NCI-H1436 treated with DMSO at 0.1 percent for 48 hours (cell line): ENCODE data around the gene RAD51D.
"Not testable (repeated sequence)": the region's sequence is repeated elsewhere in the genome, so short reads cannot be mapped to it uniquely, and the experiment has no call there.

Source experiments
- DNase-seq: peaks from one replicate; lab custom pipeline; 2025; lab: John Stamatoyannopoulos, UW

Gene RAD51D

DNA sequence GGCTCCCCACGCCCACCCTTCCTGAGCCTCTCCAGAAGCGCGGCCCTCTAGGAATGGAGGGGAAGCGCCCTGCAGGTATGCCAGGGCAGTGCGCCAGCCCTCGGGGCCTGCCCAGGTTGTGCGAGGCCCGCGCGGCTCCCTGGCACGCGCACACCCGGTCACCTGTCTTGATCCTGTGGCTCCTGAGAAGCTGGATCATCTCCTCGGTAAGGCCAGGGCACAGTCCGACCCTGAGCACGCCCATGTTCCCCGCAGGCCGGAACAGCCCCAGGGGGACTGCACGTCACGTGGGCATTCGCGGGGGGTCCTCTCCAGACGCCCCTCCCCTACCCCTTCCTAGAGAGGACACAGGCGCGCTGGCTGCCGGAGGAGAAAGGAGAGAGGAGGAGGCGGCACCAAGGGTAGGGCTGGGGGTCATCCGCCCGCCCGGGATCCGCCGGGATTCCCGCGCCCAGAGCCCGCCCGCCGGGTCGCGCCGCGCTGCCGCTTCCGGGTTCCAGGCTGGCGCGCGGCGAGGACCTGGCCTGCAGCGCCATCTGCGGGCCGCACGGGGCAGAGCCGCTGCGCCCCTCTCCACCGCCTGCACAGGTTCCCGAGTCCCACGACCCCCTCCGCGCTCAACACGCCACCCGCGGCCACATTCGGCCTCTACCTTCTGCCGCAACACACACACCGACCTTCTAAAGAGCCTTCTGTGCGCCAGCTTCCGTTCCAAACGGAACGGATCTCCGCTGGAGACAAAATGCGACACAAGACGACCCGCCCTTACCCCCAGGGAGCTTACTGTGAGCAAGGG, at the start of gene RAD51D:
TSS of gene RAD51D (minus strand) at position 491 of the 796 bp plus-strand sequence. CDS start at position 244, 247 bp downstream.
- DNase-seq: peak; percentile 49

DNA sequence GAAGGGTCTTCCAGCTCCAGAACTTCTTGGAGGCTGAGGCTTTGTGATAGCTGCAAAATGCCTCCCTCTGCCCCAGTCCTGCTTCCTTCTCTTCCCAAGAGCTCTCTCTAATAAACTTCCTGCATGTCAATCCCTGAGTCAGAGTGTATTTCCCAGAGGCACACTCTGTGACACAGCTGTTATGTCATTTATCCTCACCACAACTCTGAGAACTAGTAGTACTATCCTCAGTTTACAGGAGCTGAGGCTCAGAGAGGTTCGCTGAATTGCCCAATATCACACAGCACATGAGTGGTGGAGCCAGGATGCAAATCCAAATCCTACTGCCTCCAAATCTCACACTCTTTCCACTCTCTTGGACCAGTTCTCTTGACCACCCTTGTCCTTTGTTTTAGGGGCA, 48.0 kb upstream of the RAD51D start:
- DNase-seq: no peak

DNA sequence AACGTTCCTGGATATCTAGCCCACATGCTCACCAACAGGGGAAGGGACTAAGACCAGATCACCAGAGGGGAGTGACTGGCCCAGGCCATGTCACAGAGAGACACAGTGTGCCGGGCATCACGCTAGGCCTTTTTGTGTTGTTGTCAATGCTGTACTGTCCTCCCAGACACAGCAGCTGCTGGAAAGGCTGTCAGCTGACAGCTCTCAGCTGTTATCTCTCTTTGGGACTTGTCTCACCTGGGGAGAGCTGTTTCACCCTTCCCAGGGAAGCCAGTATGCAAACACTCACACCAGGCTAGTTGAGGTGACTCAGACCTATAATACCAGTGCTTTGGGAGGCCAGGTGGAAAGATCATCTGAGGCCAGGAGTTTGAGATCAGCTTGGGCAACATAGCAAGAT, 47.4 kb upstream of the RAD51D start:
- DNase-seq: no peak

DNA sequence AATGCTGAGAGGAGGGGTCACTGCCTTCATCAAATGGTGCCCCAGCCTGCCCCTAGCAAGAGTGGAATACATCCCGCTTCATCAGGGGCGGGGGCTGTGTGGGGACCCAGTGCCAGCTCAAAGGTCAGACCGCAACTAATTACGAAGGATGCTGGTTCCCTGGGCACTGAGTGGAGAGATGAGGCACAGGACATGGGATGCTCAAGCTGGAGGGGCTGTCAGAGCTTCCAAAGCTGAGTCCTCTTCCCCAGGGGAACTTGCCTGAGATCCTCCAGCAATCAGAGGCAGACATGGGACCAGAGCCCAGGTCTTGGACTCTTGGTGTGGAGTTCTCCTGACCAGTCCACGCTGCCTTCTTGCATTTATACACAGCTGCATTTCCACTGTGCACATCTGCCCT, 46.9 kb upstream of the RAD51D start:
- DNase-seq: no peak

DNA sequence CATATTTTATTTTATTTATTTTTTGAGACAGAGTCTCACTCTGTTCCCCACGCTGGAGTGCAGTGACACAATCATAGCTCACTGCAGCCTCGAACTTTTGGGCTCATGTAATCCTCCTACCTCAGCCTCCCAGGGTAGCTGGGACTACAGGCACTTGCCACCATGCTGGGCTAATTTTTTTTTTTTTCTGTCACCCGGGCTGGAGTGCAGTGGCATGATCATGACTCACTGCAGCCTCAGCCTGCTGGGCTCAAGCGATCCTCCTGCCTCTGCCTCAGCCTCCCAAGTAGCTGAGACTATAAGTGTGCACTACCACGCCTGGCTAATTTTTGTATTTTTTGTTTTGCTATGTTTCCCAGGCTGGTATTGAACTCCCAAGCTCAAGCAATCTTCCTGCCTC, 45.1 kb upstream of the RAD51D start:
- no peak for DNase-seq

DNA sequence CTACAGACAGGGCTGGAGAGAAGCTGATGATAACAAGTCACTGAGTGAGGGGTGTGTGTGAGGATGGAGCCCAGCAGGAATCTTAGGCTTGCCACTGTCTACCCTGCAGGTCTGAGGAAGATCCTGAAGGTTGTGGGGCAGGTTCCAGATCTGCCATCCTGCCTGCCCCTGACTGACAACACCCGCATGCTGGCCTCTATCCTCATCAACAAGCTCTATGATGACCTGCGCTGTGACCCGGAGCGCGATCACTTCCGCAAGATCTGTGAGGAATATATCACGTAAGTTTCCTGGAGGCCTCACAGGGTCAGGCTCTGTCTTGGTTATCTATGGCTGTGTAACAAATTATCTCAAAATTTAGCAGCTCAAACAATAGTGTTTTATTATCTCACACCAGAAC, 44.2 kb upstream of the RAD51D start:
- no peak for DNase-seq

DNA sequence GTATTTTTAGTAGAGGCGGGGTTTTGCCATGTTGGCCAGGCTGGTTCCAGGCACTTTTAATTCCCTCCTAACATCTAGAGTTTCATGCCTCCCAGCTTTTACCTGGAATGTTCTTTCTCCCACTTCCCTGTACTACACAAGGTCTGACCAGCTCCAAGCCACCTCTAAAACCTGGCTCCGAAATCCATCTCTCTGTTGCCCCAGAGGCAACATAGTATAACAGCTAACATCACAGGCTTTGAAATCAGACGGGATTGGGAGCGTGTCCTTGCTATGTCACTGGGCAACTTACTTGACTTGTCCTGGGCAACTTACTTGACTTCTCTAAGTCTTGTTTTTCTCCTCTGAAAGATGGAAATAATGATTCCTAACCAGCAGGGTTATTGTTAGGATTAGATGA, 43.1 kb upstream of the RAD51D start:
- no peak for DNase-seq

DNA sequence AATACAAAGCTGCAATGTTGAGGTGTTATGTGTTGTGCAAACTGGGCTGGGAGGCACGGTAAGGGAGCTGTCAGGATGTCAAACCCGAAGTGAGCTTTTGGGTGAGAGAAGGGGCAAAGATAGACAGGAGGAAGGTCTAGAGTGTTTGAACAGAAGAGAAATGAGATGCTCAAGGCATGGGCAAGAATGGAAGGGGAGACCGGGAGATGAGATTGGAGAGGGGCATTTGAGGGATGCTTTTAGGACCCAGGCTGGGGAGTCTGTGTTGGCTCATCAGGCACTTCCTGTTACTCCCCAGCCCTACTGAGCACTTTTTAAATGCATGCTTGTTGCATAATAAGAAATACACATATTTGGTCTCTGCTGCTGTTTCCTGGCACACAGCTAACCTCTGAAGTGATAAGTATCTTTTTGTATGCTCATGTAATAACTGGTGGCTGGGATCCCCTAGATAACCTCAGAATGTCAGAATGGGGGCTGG, 41.7 kb upstream of the RAD51D start:
- no peak for DNase-seq

DNA sequence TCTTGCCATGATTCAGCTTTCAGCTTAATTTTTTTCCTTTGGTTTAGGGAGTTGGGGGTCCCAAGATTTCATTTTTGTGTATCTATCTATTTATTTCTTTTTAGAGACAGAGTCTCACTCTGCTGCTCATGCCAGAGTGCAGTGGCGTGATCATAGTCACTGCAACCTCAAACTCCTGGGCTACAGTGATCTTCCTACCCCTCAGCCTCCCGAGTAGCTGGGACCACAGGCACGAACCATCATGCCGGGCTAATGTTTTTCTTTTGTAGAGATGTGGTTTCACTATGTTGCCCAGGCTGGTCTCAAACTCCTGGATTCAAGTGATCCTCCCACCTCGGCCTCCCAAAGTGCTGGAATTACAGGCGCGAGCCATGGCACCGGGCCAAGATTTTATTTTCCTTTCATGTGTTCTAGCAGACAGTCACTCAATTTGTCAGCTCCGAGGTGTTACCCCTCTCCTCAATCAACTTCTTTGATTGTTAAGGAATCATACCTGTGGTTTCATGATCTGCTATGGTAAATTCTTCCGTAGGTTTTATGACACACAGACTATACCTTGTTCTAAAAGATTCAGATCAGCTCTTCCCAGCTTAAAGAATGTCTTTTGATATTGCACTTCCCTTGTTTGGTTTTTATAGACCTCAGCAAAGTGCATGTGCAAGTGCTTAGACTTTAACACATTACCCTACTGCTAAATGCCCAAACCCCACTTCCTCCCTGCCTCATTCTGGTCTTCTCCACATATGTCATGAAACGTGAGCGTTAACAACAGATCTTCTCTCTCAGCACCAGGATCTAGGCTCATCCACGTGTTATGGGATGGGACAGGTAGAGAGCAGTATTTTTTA, 40.9 kb upstream of the RAD51D start:
- no peak for DNase-seq

DNA sequence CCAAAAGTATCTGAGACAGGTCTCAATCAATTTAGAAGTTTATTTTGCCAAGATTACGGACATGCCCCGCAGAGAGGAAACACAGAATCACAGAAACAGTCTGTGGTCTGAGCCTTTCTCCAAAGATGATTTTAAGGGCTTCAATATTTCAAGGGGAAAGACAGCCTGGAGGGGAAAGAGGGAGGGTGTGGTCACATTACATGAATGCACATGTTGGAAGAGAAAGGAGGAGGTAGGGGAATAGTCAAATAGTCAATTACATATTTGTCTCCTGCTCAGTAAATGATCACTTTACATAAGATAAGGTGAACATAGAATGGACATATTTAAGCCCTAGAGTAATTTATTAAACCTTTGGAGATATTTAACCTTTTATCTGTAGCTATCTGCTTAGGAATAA, 40.3 kb upstream of the RAD51D start:
- DNase-seq: no peak

DNA sequence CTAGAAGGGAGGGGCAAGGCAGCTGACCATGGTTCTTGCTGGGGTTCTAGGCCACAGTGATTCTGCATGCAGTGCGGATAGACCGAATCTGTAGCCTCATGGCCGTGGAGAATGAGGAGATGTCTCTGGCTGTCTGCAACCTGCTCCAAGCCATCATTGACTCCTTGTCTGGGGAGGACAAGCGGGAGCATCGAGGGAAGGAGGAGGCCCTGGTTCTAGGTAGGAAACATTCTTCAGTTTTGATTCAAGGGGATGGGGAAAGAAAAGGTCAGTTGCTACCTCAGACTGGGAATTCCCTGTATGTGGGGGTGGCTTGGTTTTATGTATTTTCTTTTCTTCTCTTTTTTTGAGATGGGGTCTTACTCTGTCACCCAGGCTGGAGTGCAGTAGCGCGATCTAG, 35.6 kb upstream of the RAD51D start:
- no peak for DNase-seq

DNA sequence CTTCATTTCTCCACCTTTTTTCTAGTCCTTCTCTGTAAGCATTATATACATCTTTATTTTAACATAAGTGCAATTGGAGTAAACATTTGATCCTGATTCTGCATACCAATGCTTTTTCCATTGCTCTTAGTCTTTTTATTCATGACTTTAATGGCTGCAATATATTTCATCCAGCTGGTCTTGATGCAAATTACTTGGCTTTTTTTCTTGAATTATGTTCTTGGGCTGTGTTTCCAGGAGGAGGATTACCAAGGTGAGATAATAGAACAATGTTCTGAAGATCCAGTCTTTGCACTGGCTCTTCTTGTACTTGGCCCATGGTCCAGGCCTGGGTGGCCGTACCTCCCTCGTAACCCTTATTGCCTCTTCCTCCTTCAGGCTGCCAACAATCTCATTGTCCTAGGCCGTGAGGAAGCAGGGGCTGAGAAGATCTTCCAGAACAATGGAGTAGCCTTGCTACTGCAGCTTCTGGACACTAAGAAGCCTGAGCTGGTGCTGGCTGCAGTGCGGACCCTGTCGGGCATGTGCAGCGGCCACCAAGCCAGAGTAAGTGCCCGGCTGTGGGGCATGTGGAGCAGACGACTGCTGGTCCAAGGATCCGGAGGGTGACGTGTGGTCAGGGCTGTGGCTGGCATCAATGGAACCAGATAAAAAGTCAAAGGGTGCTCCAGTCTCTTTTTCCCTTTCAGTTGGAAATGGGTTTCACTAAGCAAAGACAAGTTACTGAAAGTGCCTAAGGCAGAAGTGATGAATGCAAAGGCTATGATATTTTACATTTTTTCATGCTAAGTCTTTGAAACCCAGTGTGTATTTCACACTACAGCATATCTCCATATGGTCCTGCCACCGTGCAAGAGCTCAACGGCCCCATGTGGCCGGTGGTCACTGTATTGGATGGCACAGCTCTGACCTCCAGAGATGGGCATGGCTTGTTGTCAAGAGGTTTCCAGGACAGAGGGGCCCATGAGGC, 34.8 kb upstream of the RAD51D start:
- DNase-seq: no peak

DNA sequence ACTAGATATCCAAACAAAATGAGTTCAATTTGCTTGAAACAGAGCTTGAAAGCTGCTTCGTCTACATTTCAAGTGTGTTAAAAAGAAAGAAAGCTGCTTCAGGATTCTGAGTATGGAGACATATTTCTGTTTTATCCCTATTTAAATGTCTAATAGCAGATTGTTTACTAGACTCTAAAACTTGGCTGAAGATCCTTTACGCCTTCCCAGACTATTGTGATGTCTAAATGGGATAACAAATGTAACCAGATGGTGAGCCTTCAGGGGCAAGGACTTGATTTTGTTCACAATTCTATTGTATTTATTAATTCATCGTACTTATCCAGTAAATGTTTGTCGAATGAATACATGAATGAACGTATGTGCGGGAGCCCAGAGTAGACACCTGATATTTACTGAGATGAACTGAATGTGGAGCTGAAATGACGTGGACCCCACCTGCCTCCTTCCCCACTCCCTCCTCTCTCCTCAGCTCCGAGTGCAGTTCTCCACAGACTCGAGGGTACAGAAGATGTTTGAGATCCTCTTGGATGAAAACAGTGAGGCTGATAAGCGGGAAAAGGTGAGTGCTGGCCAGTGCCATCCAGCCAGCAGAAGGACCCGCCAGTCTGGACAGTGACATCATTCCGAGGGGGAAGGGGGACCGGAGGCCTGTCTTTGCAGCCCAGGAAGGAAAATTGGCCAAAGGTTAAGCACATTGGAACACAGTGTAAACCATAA, 32.9 kb upstream of the RAD51D start:
- no peak for DNase-seq

DNA sequence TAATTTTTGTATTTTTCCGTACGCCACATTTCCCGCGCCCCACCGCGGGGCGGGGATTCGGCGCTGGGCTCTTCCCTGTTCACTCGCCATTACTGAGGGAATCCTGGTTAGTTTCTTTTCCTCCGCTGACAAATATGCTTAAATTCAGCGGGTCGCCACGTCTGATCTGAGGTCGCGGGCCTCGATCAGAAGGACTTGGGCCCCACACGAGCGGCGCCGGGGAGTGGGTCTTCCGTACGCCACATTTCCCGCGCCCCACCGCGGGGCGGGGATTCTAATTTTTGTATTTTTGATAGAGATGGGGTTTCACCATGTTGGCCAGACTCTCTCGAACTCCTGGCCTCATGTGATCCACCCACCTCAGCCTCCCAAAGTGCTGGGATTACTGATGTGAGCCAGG, 31.4 kb upstream of the RAD51D start:
- not testable (repeated sequence) for DNase-seq

DNA sequence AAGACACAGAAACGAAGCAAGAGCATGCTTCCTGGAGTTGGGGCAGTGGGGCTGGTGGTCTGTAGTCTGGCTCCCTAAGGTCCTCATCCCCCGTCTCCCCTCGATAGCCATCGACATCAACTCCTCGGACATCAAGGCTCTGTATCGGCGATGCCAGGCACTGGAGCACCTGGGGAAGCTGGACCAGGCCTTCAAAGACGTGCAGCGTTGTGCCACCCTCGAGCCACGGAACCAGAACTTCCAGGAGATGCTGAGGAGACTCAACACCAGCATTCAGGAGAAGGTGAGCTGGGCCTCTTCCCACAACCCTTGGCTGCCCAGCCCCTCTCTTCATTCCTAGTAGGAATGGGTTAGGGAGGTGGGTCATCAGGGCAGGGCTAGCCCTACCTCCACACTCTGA, 30.3 kb upstream of the RAD51D start:
- DNase-seq: no peak

DNA sequence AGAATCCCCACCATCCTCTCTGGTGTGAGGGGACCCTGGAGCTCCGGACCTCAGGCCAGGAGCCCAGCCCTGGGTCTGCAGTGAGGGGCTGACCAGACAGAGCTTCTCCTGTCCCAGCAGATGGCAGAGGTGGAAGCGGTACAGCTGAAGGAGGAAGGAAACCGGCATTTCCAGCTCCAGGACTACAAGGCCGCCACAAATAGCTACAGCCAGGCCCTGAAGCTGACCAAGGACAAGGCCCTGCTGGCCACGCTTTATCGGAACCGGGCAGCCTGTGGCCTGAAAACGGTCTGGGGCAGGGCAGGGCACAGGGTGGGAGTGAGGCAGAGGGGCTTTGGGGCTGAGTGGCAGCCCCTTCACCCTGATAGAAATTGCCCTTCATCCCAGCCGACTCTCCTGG, 28.5 kb upstream of the RAD51D start:
- no peak for DNase-seq

DNA sequence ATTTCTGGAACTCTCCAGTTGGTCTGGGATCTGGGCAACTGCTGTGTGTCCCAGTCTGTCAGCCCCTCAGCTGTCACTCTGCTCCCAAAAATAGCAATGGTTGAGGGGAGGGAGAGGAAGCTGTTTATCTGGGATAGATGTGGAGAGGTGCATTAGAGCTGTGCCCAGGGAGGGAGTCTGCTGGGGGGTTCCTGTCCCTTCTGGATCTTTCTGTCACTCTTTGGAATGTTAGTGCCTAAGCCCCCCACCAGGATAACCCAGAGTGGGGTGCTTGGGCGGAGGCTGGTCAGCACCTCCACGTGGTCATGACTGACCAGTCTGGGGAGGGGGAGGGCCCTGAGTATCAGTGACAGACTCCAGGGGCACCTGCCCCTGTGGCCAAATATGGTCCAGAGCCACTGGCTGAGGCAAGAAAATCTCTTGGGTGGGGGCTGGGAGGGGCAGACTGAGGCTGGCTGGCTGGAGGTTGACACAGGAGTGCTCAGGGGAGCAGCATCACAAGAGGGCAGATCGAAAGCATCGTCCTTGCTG, 27.8 kb upstream of the RAD51D start, which contains the start of gene UNC45B:
TSS of gene UNC45B (plus strand) at position 443 of the 531 bp plus-strand sequence. CDS start 447 bp downstream, outside the sequence.
- DNase-seq: no peak

DNA sequence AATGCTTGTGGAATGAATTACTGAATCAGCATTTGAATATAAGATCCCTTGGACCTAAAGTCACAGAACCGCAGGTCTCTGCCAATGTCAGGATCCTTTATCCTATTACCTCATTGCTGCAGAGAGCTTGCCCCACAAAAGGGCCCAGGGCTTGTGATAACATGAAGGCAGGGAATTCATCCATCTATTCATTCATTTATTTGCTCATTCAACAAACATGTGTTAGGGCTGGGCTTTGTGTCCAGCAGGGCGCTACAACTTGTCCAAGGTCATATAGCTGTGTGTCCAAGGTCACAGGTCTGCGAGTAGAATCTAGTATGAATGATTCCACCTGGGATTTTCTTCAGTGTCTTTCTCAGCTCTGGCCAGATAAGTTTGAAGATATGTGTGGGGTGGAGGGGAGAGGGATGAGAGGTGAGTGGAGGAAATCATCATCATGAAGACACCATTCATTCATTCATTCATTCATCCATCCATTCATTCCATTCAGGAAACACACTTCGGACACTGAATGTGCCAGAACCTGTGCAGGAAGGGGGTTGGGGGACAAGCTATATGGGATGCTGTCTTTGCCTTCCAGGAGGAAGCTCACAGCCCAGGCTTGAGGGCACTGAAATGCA, 26.7 kb upstream of the RAD51D start:
- no peak for DNase-seq

DNA sequence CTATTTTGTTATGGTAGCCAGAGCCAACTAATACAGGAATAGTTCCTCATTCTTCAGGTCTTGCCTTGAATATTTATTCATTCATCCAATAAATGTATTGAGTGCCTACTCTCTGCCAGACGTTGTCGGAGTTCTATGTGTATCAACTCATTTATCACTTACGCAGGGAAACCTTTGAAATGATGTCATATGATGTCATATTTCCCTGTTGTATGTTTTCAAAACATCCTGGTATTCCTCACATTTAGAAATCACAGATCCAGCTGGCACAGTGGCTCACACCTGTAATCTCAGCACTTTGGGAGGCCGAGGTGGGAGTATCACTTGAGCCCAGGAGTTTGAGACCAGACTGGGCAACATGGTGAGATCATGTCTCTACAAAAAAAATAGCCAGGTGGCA, 25.2 kb upstream of the RAD51D start:
- DNase-seq: no peak

DNA sequence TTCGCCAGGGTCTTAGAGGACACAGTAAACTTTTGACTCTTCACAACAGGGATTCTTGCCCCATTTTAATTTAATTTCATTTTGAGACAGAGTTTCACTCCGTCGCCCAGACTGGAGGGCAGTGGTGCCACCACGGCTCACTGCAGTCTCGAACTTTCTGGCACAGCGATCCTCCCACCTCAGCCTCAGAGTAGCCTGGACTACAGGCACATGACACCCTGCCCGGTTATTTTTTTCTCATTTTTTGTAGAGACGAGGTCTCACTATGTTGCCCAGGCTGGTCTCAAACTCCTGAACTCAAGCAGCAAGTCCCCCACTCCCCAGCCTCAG, 22.8 kb upstream of the RAD51D start:
- DNase-seq: no peak
